Psoas muscle (tissue), 8 donors: Measurements from ENCODE around the gene HOXC6. TPM values are rescaled to one million over a fixed set of nuclear protein-coding genes. Genes with fewer than 3 reads are reported as not detected.

ENCODE experiments used
- ATAC-seq, 4 donors: fragments of 200-7000 bp; cut with Tn5 transposase; one replicate each; pipeline ENCODE4 v1.9.1; 2020; ENCODE audit warnings: moderate library complexity in 3 of 4, mild to moderate bottlenecking in 2 of 4
- DNase-seq, 2 donors: peaks; one replicate each; pipeline ENCODE4 v3.0.0-alpha.2; 2020
- H3K27ac ChIP-seq: fragments of 200-600 bp; one replicate; pipeline ENCODE4 v1.8.0; 2022
- H3K27me3 ChIP-seq, 3 donors: fragments of 200-600 bp in 1 of 3; one replicate each; pipeline versions ENCODE4 v1.6.1 to v1.8.0; 2013 to 2022; ENCODE audit warnings: low read length in 2 of 3, mild to moderate bottlenecking in 2 of 3, moderate library complexity in 1 of 3; ENCODE audit not compliant: insufficient read depth in 3 of 3
- H3K36me3 ChIP-seq, 2 donors: fragments of 200-600 bp in 1 of 2; one replicate each; pipeline versions ENCODE4 v1.6.1 to v1.8.0; 2013 to 2022; ENCODE audit warnings: low read depth in 1 of 2, mild to moderate bottlenecking in 1 of 2, moderate library complexity in 1 of 2; ENCODE audit not compliant: insufficient read depth in 1 of 2
- H3K4me1 ChIP-seq: fragments of 200-600 bp; one replicate; pipeline ENCODE4 v1.8.0; 2022
- H3K4me3 ChIP-seq: fragments of 200-600 bp; one replicate; pipeline ENCODE4 v1.8.0; 2022; ENCODE audit warnings: mild to moderate bottlenecking
- H3K9me3 ChIP-seq: fragments of 200-600 bp; one replicate; pipeline ENCODE4 v1.8.0; 2022
- CTCF ChIP-seq: fragments of 200-600 bp; IDR thresholded peaks from one replicate; pipeline ENCODE4 v1.8.0; 2022; ENCODE audit warnings: antibody characterized with exemption
- WGBS, 3 donors: extraction: QIAGEN DNeasy Blood & Tissue Kit; methylation state at CpG; one replicate each; pipeline versions ENCODE4 v1.1.6 to v1.1.7; 2013; 5-methylcytosine and 5-hydroxymethylcytosine counted together
- intact Hi-C, 2 donors: fragments of 100-400 bp; cut with DNase I; formaldehyde crosslinking; loops; one replicate each; pipeline versions ENCODE4 v1.11.0 to v1.14.2; 2022
- polyA plus RNA-seq, 3 donors: library from polyadenylated mRNA; stranded (reverse); fragments of 200-250 nt; gene quantifications; one replicate each; pipeline ENCODE4 v1.2.3, GENCODE V29; 2013
- total RNA-seq, 4 donors: library from RNA; stranded (reverse); fragmentation: NEBNext Ultra II Directional in 2 of 4; extraction: Animal tissue kit (Norgen Biotek cat#: 25700) in 2 of 4; gene quantifications; one replicate each; pipeline versions ENCODE4 v1.2.1 to v1.2.4, GENCODE V29; 2021 to 2023
- donor health status: healthy with polysubstance abuse.
- donor health status: DM: no; HTN: no; CAD: no; lungs with moderate emphysema.
- donor health status: Bipolar disorder and iron deficiency.
- donor health status: healthy.
- donor health status: DM: yes; HTN: yes; CAD: no.
- donor health status: DM: no; HTN: no; CAD: no.
- donor health status: DM: no; HTN: no; CAD: no.
- donor health status: DM: yes; HTN: yes; CAD: no.

The HOXC6 gene
- total and polyA plus RNA-seq, 7 donors: 2.2 to 23.6 (median 7.6) TPM

- no peak for ATAC-seq
- TF ChIP-seq CTCF: no peak
- H3K27ac ChIP-seq: peak overlapping the region; percentile 95
- intact Hi-C loops: no loop called here
- H3K36me3 ChIP-seq: no peaks in the 10 kb centered on the region
- H3K27me3 ChIP-seq: peaks cover 0 to 3% (median 0%) of the 10 kb centered on the region in 3 donors
- WGBS, 3 donors: 2 to 3% (median 3%) methylated on average over 16 to 19 of the region's 19 CpGs
- no peaks in the 10 kb centered on the region for H3K9me3 ChIP-seq
- H3K4me1 ChIP-seq: peaks cover 35% of the 10 kb centered on the region
- H3K4me3 ChIP-seq: peak overlapping the region; percentile 78
- no peak for DNase-seq
Observed at GRCh38 chr12:53994009-53994263, 34.3 kb upstream of the HOXC6 start.

- WGBS, 3 donors: 1 to 2% (median 1%) methylated on average over 46 to 60 of the region's 60 CpGs
Observed at GRCh38 chr12:53994264-53995001, 33.8 kb upstream of the HOXC6 start.

GRCh38 chr12:53995002-53995377, 33.2 kb upstream of the HOXC6 start:
- H3K27me3 ChIP-seq: peaks cover 0 to 3% (median 0%) of the 10 kb centered on the region in 3 donors
- intact Hi-C loops: no loop called here
- ATAC-seq (peak in 1 of 4 donors; percentile 3), DNase-seq (no peak)
- no peaks in the 10 kb centered on the region for H3K9me3 ChIP-seq
- H3K4me1 ChIP-seq: peaks cover 30% of the 10 kb centered on the region
- TF ChIP-seq CTCF: no peak
- peak overlapping the region; percentile 95 for H3K27ac ChIP-seq
- peak overlapping the region; percentile 78 for H3K4me3 ChIP-seq
- 1 to 2% (median 2%) methylated on average over 17 of the region's 17 CpGs for WGBS, 3 donors
- H3K36me3 ChIP-seq: no peaks in the 10 kb centered on the region

More at GRCh38 chr12:53994264-53995001, 33.8 kb upstream of the HOXC6 start:
- Histone ChIP-seq H3K4me3 (peak overlapping the region; percentile 78), H3K27ac (peak overlapping the region; percentile 95), H3K9me3 (no peaks in the 10 kb centered on the region), H3K4me1 (peaks cover 31% of the 10 kb centered on the region), H3K36me3 (no peaks in the 10 kb centered on the region), H3K27me3 (peaks cover 0 to 3% (median 0%) of the 10 kb centered on the region in 3 donors)
- ATAC-seq (peak; percentile 47 to 52 (median 48)), DNase-seq (no peak)
- TF ChIP-seq CTCF: no peak
- intact Hi-C loops: no loop called here

GRCh38 chr12:53995378-53996239, 32.6 kb upstream of the HOXC6 start:
- Histone ChIP-seq H3K9me3 (no peaks in the 10 kb centered on the region), H3K4me3 (peak overlapping the region; percentile 78), H3K27me3 (peaks cover 0 to 3% (median 0%) of the 10 kb centered on the region in 3 donors), H3K27ac (peak overlapping the region; percentile 95), H3K36me3 (no peaks in the 10 kb centered on the region), H3K4me1 (peaks cover 24% of the 10 kb centered on the region)
- DNase-seq: peak; percentile 57 to 94
- intact Hi-C loops: loop anchor here in 1 of 2 donors (2.0 kb wide), 1 partner anchor 13 kb away; no protein-coding TSS in a partner anchor
- no peak for TF ChIP-seq CTCF
- 1% methylated on average over 46 to 48 of the region's 48 CpGs for WGBS, 3 donors
- ATAC-seq: peak in 3 of 4 donors; percentile 56 to 73 (median 70)
